Nephron (organoid): ENCODE data around the gene LYG2.
"Not testable (repeated sequence)": the region's sequence is repeated elsewhere in the genome, so short reads cannot be mapped to it uniquely, and the experiment has no call there.

Experiments used
- H3K27ac Mint-ChIP-seq, 3 experiments: 2 replicates each; pipeline ENCODE4 v1.8.0; 2020; ENCODE audit warnings: mixed read lengths in 3 of 3, mild to moderate bottlenecking in 2 of 3, moderate library complexity in 1 of 3
- H3K27me3 Mint-ChIP-seq: 2 replicates; pipeline ENCODE4 v1.8.0; 2021; ENCODE audit warnings: low read depth, mild to moderate bottlenecking, moderate library complexity, mixed read lengths
- H3K36me3 Mint-ChIP-seq: 2 replicates; pipeline ENCODE4 v1.8.0; 2020; ENCODE audit warnings: low read depth, mixed read lengths
- H3K4me1 Mint-ChIP-seq: 2 replicates; pipeline ENCODE4 v1.8.0; 2020; ENCODE audit warnings: mixed read lengths
- H3K4me3 Mint-ChIP-seq, 3 experiments: 2 replicates each; pipeline ENCODE4 v1.8.0; 2020; ENCODE audit warnings: mild to moderate bottlenecking in 3 of 3, mixed read lengths in 3 of 3, moderate library complexity in 2 of 3
- H3K9me3 Mint-ChIP-seq: 2 replicates; pipeline ENCODE4 v1.8.0; 2020; ENCODE audit warnings: mixed read lengths
- CTCF ChIP-seq, 3 experiments: fragments of 200-600 bp; sonication (generic); IDR thresholded peaks; one replicate each; pipeline ENCODE4 v1.5.0; 2021; ENCODE audit warnings: antibody characterized with exemption in 3 of 3; ENCODE audit not compliant: unreplicated experiment in 3 of 3

LYG2 gene

GRCh38 chr2:99198103-99198841, 57.2 kb downstream of the LYG2 start:
- no peaks in the 10 kb centered on the region for H3K4me1 Mint-ChIP-seq
- H3K4me3 Mint-ChIP-seq = no peak overlapping the region
- peaks cover 31% of the 10 kb centered on the region for H3K36me3 Mint-ChIP-seq
- TF ChIP-seq CTCF (IDR thresholded peaks at IDR 0.05; ENCODE audit: unreplicated experiment in 3 of 3) = no peak
- no peaks in the 10 kb centered on the region for H3K9me3 Mint-ChIP-seq
- no peak overlapping the region for H3K27ac Mint-ChIP-seq
- H3K27me3 Mint-ChIP-seq = no peaks in the 10 kb centered on the region

- not testable (repeated sequence) for H3K9me3 Mint-ChIP-seq, H3K27ac Mint-ChIP-seq, H3K27me3 Mint-ChIP-seq, H3K4me3 Mint-ChIP-seq, H3K4me1 Mint-ChIP-seq
- peaks cover 67% of the 10 kb centered on the region for H3K36me3 Mint-ChIP-seq
These were observed 63.1 kb downstream of the LYG2 start for GRCh38 chr2:99192364-99192763.
